NCI-H1436 (cell line): ENCODE data around the gene MEIOB.
"Not testable (repeated sequence)": the region's sequence is repeated elsewhere in the genome, so short reads cannot be mapped to it uniquely, and the experiment has no call there.

Experiments used
- DNase-seq: peaks from one replicate; lab custom pipeline; 2025; lab: John Stamatoyannopoulos, UW

MEIOB gene

GRCh38 chr16:1906846-1907165, 34.8 kb upstream of the MEIOB start:
- no peak for DNase-seq

GRCh38 chr16:1906055-1906845, 34.3 kb upstream of the MEIOB start:
- DNase-seq: no peak

GRCh38 chr16:1903845-1904840, 32.2 kb upstream of the MEIOB start:
- DNase-seq: no peak

DNA sequence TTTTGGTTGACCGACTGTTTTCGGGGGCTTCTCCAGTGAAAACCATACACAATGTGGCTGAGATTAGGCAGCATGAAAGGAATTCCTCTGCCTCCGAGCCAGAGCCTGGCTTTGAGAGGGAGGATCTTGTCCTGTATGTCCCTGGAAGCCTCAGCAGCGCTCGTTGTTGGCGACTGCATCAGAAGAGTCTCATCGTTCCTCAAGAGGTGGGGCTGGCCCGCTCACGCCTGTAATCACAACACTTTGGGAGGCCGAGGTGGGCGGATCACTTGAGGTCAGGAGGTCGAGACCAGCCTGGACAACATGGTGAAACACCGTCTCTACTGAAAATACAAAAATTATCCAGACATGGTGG, 31.2 kb upstream of the MEIOB start:
- DNase-seq: no peak

GRCh38 chr16:1902547-1903219, 30.7 kb upstream of the MEIOB start:
- DNase-seq: no peak

- DNase-seq: no peak
Measured at GRCh38 chr16:1900452-1900774, 28.4 kb upstream of the MEIOB start.

DNA sequence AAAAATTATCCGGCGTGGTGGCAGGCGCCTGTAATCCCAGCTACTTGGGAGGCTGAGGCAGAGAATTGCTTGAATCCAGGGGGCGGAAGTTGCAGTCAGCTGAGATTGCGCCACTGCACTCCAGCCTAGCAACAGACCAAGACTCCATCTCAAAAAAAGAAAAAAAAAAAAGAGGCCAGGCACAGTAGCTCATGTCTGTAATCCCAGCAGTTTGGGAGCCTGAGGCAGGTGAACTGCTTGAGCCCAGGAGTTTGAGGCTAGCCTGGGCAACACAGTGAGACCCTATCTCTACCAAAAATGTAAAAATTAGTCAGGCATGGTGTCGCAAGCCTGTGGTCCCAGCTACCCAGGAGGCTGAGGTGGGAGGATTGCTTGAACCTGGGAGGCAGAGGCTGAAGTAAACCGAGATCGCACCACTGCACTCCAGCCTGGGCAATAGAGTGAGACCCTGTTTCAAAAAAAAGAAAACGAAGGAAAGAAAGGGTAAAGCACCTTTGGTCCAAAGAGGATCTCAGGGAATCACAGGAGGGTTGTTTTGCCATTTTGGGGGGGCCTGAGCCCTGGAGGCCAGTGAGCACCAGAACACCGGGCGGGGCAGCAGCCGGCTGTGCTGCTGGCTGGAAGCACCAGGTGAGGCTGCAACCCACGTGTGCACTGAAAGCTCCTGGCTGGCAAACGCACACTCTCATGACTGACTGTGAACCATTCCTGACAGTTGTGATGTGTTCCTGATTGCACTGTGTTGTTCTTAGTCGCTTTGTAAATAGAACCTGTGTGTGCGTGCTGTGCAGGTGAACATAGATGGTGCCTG, 27.9 kb upstream of the MEIOB start:
- DNase-seq: peak; percentile 34

- DNase-seq: not testable (repeated sequence)
Measured at GRCh38 chr16:1897692-1898091, 25.7 kb upstream of the MEIOB start.

DNA sequence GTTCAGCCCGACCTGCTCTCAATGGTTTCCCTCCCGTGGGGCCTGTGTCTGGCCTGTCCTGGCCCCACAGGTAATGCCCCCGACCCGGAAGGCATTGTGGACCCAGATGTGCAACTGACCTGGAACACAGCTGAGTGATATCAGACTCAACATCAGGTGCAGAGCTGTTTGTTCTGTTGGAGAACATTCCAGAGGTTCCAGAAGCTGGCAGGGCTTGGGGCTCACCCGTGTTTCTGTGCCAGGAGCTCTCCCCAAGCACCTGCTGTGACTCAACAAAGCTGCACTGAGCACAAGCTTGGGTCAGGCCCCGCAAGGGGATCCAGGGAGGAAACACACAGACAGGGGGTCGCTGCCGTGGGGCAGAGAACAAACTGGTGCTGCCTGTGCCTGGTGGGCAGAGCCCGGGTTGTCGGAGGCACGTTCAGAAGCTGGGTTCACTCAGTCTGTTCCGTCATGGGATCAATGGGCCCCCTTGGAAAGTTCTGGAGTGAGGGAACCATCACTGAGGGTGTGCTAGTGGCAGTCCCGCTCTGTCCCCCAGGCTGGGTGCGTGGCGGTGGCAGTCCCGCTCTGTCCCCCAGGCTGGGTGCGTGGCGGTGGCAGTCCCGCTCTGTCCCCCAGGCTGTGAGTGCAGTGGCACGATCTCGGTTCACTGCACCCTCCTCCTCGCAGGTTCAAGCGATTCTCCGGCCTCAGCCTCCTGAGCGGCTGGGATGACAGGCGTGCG, 24.1 kb upstream of the MEIOB start:
- no peak for DNase-seq

- no peak for DNase-seq
Measured at GRCh38 chr16:1895068-1895467, 23.1 kb upstream of the MEIOB start.

DNA sequence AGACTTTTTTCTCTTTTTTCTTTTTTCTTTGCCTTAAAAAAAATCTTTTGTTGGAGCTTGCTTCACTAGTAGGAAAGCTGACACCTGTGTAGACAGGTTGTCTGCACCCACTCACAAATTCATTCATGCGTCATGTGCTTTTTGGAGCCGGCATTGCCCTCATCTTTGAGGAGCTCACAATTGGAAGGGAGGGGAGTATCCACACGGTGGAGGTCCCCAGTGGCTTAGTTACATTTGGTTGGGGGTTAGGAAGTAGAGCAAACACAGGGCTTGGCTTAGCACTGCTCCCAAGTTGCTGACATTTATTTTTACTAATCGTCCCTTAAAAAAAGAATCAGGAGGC, 18.7 kb upstream of the MEIOB start:
- peak; percentile 75 for DNase-seq

DNA sequence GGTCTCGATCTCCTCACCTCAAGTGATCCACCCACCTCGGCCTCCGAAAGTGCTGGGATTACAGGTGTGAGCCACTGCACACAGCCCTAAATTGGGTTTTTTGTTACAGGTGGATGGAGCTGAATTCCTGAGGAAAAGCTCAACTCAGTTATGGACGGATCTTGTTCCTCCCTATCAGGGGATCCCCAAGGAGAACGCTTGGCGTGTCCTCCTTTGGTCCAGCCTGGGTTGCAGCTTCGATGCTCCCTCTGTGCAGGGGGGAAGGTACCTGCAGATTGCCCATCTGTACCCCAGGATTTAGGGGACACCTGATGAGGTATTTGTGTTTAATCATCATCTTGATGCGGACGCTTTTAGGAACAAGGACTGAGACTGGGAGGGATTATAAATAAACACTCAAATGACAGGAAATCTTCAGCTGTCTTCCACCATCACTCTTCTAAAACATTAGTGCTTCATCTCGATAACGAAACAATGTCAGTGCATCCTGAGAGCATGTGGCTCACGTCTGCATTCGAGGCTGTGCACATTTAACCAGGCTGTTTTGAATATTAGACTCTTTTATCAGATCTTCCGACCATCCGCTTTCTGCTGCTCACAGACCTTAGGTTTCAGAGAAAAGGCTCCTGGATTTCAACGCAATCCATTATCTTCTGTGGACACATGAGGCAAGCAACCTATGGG, 18.2 kb upstream of the MEIOB start:
- no peak for DNase-seq

DNA sequence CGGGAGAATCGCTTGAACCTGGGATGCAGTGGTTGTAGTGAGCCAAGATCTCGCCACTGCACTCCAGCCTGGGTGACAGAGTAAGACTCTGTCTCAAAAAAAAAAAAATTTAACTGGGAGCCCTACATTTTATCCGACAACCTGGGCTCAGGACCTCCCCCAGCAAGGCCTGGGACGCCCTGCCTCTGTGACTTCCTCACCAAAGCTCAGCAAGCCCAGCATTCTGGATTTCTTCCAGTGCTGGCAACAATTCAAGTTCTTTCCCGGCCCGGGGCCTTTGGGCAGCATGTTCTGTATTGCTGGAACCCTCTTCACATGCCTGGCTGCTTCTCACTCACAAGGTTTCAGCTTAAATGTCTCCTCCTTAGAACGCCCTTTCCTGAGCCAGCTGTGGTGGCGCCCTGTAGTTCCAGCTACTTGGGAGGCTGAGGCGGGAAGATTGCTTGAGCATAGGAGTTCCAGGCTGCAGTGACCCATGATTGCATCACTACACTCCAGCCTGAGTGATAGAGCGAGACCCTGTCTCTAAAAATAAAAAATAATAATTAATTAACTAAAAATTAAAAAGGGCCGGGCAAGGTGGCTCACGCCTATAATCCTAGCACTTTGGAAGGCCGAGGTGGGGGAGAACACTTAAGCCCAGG, 15.9 kb upstream of the MEIOB start:
- DNase-seq: no peak

DNA sequence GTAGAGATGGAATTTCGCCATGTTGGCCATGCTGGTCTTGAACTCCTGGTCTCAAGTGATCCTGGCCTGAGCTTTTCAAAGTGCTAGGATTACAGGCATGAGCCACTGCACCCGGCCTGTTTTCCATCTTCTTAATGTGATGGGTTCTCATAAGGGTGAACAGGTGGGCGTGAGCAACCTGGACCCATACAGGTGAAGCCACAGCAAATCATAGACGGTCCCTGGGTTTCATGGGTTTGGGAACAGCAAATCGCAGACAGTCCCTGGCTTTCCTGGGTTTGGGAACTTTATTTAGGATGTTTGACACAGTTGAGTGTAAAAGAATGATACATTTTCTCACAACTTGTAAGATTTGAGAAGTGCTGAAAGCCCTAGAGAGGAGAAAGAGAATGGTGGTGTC, 12.9 kb upstream of the MEIOB start:
- no peak for DNase-seq

GRCh38 chr16:1884155-1884760, 12.3 kb upstream of the MEIOB start:
- no peak for DNase-seq

DNA sequence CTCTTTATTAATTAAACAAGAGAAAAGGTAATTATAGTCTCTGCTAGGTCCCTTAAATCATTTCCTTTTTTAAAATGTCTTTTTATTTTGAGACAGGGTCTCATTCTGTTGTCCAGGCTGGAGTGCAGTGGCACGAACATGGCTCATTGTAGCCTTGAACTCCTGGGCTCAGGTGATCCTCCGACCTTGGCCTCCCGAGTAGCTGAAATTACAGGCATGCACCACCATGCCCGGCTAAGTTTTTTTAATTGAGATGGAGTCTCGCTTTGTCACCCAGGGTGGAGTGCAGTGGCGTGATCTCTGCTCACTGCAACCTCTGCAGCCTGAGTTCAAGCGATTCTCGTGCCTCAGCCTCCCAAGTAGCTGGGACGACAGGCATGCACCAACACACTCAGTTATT, 9.2 kb upstream of the MEIOB start:
- not testable (repeated sequence) for DNase-seq

DNA sequence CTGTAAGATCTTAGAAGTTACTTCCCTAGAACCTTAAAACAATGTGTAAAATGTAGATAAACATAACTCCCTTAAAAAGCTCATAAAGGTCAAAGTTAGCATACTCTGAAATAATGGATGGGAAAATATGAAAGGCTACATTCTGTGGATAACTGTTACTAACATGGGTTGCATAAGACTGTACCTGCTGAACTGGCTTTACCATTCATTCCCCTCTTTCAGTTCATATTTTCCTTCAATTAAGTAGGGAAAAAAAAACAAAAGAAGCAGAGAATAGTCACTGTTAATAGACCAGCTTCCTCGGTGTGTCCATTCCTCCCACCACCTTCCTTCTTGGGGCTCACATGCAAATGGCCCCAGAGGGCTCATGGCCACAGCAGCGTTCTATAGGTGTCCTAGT, 7.5 kb upstream of the MEIOB start:
- no peak for DNase-seq

DNA sequence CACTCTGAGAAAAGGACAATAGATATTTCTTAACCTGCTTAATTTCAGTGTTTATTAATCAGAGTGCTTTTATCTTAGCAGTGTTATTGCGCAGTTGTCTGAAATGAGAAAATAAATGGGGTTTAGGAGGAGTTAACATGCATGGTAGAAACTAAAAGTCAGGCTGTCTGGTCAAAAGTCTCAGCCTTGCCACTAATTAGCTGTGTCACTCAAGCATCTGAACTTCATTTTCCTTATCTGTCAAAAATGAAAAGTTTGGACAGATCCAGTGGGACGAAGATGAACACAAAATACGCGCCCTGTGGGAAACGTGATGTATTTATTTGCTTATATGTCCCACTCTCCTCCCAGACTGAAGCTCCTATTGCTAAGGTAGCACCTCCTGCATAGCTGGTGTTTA, 6.3 kb upstream of the MEIOB start:
- DNase-seq: no peak

GRCh38 chr16:1877804-1878203, 5.8 kb upstream of the MEIOB start:
- peak; percentile 28 for DNase-seq

- DNase-seq: no peak
Measured at GRCh38 chr16:1877089-1877488, 5.1 kb upstream of the MEIOB start.
